Caco-2 (cell line): Measurements from ENCODE around the gene DPH2. TPM values are rescaled to one million over a fixed set of nuclear protein-coding genes. Genes with fewer than 3 reads are reported as not detected.

Source experiments
- BruUV-seq: library from RNA; stranded (reverse); fragments of 400-500 nt; replicated peaks from 2 replicates; lab custom pipeline; 2021; lab: Mats Ljungman, UMichigan
- CTCF ChIA-PET: fragments of 300-600 bp; sonication (Branson Sonifier 250); formaldehyde crosslinking; loops from one replicate; lab custom pipeline; 2022; ENCODE audit warnings: antibody characterized with exemption; lab: Charles Lee
- POLR2A ChIA-PET: fragments of 300-600 bp; sonication (Branson Sonifier 250); formaldehyde crosslinking; loops from one replicate; lab custom pipeline; 2022; ENCODE audit warnings: antibody characterized with exemption; lab: Charles Lee
- DNase-seq, 2 experiments: peaks; one replicate each; pipeline versions ENCODE4 v3.0.0 to v3.0.0-alpha.2; 2020 to 2022
- H3K27me3 ChIP-seq: replicated peaks from 2 replicates; pipeline ENCODE4 v1.6.0; 2011; ENCODE audit warnings: low read length; ENCODE audit not compliant: control insufficient read depth, insufficient read depth
- H3K36me3 ChIP-seq: 2 replicates; pipeline ENCODE4 v1.5.1; 2011; ENCODE audit warnings: low read length; ENCODE audit not compliant: control insufficient read depth, insufficient read depth
- H3K4me1 ChIP-seq: fragments of 250-450 bp; sonication (Bioruptor Pico); 2 replicates; pipeline ENCODE4 v1.5.1; 2020; ENCODE audit warnings: mild to moderate bottlenecking
- H3K4me3 ChIP-seq: 2 replicates; pipeline ENCODE4 v1.5.1; 2011; ENCODE audit warnings: low read depth, mild to moderate bottlenecking, control low read depth, low read length
- H3K9me3 ChIP-seq: fragments of 250-450 bp; sonication (Bioruptor Pico); 2 replicates; pipeline ENCODE4 v1.5.1; 2020; ENCODE audit warnings: mild to moderate bottlenecking, moderate library complexity
- H3K27ac Mint-ChIP-seq: one replicate; pipeline ENCODE4 v1.8.0; 2022; ENCODE audit warnings: mixed read lengths; ENCODE audit not compliant: unreplicated experiment
- H3K27me3 Mint-ChIP-seq: one replicate; pipeline ENCODE4 v1.8.0; 2022; ENCODE audit warnings: mixed read lengths; ENCODE audit not compliant: insufficient read depth, unreplicated experiment
- H3K36me3 Mint-ChIP-seq: one replicate; pipeline ENCODE4 v1.8.0; 2022; ENCODE audit warnings: mild to moderate bottlenecking, mixed read lengths; ENCODE audit not compliant: insufficient read depth, unreplicated experiment
- H3K4me1 Mint-ChIP-seq: one replicate; pipeline ENCODE4 v1.8.0; 2022; ENCODE audit warnings: low read depth, mixed read lengths; ENCODE audit not compliant: unreplicated experiment
- H3K4me3 Mint-ChIP-seq: one replicate; pipeline ENCODE4 v1.8.0; 2022; ENCODE audit warnings: mild to moderate bottlenecking, moderate library complexity, mixed read lengths; ENCODE audit not compliant: unreplicated experiment
- H3K9me3 Mint-ChIP-seq: one replicate; pipeline ENCODE4 v1.8.0; 2022; ENCODE audit warnings: mixed read lengths; ENCODE audit not compliant: unreplicated experiment
- intact Hi-C: fragments of 100-400 bp; cut with micrococcal nuclease; formaldehyde crosslinking; loops from one replicate; pipeline ENCODE4 v1.10.0; 2022; ENCODE audit not compliant: unreplicated experiment
- total RNA-seq: library from RNA; stranded (reverse); gene quantifications from 2 replicates; pipeline ENCODE4 v1.2.3, GENCODE V29; 2022
- TF ChIP-seq, protein P1 (sequence below), 2 experiments: fragments of 200-600 bp in 1 of 2; IDR thresholded peaks; 1 replicate in 1 of 2; 2 replicates in 1 of 2; pipeline versions ENCODE4 v1.5.1 to v1.8.0; 2011 to 2022; ENCODE audit warnings: antibody characterized with exemption in 1 of 2, control low read depth in 1 of 2, inconsistent platforms in 1 of 2, low read depth in 1 of 2, low read length in 1 of 2, mild to moderate bottlenecking in 1 of 2, moderate library complexity in 1 of 2; ENCODE audit not compliant: insufficient read depth in 1 of 2, severe bottlenecking in 1 of 2, unreplicated experiment in 1 of 2

The DPH2 gene
- total RNA-seq, 1 experiment from 2014 or later: 29.0 TPM

DNA sequence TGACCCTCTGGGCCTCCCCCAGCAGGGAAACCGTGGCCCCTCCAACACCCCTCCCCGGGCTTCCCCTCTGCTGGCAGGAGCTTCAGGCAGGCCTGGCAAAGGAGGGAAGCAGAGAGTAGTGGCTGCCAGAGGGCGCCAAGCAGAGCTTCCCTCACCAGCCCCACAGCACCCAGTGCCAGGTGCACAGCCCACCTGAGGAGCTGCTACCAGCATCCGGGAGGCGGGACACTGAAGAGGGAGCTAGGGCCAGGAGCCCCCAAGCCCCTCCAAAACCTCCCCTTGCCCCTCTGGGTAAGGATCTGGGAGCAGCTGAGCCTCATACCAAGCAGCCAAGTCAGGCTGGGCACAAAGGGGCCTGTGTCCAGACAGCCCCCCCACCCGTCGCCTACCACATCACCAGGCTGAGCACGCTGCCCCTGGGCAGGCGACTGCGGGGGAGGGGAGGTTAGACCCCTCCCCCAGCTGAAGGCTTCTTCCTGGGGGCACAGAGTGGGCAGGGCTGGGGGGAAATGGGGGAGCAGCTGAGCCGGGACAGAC is 41.2 kb downstream of the DPH2 start:
- H3K27me3 Mint-ChIP-seq: no peaks in the 10 kb centered on the region

DNA sequence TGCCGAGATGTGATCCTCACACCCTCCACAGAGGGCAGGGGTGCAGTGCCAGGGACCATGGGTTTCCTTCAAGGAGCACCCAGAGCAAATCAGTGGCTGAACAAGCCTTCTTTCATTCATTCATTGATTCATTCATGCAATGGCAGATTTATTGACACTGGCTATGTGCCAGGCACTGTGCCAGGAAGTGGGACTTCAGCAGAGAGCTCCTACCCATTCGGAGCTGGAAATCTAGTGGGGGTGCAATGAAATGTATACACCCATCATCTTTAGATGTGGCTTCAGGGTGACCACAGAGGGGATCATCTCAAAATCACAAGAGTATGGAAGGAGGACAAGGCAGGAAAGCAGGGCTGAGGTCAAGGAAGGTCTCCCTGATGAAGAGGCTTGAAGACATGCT is 42.6 kb downstream of the DPH2 start:
- Mint-ChIP-seq H3K27ac (no peak overlapping the region), H3K9me3 (no peaks in the 10 kb centered on the region), H3K4me3 (no peak overlapping the region), H3K36me3 (peaks cover 17% of the 10 kb centered on the region), H3K27me3 (no peaks in the 10 kb centered on the region), H3K4me1 (no peaks in the 10 kb centered on the region)
- intact Hi-C loops: no loop called here
- no TSS peak for BruUV-seq
- CTCF ChIA-PET: no interaction called here
- H3K36me3 ChIP-seq: no peaks in the 10 kb centered on the region
- H3K4me1 ChIP-seq: no peaks in the 10 kb centered on the region
- POLR2A ChIA-PET: no interaction called here
- H3K9me3 ChIP-seq: no peaks in the 10 kb centered on the region
- no peaks in the 10 kb centered on the region for H3K27me3 ChIP-seq
- no peak for DNase-seq
- no peak overlapping the region for H3K4me3 ChIP-seq
- TF ChIP-seq, protein P1, sequence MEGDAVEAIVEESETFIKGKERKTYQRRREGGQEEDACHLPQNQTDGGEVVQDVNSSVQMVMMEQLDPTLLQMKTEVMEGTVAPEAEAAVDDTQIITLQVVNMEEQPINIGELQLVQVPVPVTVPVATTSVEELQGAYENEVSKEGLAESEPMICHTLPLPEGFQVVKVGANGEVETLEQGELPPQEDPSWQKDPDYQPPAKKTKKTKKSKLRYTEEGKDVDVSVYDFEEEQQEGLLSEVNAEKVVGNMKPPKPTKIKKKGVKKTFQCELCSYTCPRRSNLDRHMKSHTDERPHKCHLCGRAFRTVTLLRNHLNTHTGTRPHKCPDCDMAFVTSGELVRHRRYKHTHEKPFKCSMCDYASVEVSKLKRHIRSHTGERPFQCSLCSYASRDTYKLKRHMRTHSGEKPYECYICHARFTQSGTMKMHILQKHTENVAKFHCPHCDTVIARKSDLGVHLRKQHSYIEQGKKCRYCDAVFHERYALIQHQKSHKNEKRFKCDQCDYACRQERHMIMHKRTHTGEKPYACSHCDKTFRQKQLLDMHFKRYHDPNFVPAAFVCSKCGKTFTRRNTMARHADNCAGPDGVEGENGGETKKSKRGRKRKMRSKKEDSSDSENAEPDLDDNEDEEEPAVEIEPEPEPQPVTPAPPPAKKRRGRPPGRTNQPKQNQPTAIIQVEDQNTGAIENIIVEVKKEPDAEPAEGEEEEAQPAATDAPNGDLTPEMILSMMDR (IDR thresholded peaks at IDR 0.05; ENCODE audit: insufficient read depth in 1 of 2, low read depth in 1 of 2, low read length in 1 of 2, severe bottlenecking in 1 of 2, unreplicated experiment in 1 of 2): no peak

More for the DNA sequence above, 41.2 kb downstream of the DPH2 start:
- Mint-ChIP-seq H3K9me3 (no peaks in the 10 kb centered on the region), H3K27ac (no peak overlapping the region), H3K4me1 (no peaks in the 10 kb centered on the region), H3K36me3 (peaks cover 13% of the 10 kb centered on the region), H3K4me3 (no peak overlapping the region)
- no peak for DNase-seq
- Histone ChIP-seq H3K4me1 (no peaks in the 10 kb centered on the region), H3K4me3 (no peak overlapping the region), H3K9me3 (no peaks in the 10 kb centered on the region), H3K36me3 (no peaks in the 10 kb centered on the region), H3K27me3 (no peaks in the 10 kb centered on the region)
- ChIA-PET CTCF (interaction anchor here (1.2 kb wide), 1 partner anchor 25 kb away, joined by 3 read pairs; no protein-coding TSS in a partner anchor), POLR2A (no interaction called here)
- intact Hi-C loops: no loop called here
- TF ChIP-seq, protein P1 (IDR thresholded peaks at IDR 0.05; ENCODE audit: insufficient read depth in 1 of 2, low read depth in 1 of 2, low read length in 1 of 2, severe bottlenecking in 1 of 2, unreplicated experiment in 1 of 2): no peak
- no TSS peak for BruUV-seq

DNA sequence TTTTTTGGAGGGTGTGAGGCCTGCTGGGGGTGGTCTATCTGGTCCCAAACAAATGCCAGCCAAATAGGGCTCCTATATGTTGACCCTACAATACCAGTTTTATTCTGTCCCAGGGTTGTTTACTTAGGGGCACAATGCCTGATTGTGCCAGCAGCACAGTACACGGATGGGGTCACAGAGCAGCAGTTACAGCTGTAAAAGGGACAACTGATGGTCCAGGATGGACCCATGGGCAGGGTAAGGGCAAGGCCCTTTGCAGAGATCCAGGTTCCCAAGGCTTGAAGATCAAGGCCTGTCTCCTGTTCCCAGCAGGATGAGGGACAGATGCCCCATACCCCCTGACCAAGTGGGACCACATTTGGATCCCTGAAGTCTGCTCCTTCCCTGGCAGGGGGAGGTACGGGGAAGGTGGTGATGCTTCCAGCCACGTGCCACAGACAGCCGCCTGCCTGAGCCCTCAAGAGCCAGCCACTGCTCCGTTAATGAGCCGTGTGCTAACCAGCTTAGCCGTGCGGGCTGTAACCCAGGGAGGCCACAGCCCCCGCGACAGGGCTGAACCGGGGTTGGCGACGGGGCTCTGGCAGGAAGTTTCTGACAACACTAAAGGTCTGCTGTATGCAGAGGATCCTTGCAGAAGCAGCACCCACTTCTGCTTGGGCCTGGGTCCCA is 43.3 kb downstream of the DPH2 start:
- no TSS peak for BruUV-seq
- Mint-ChIP-seq H3K27me3 (no peaks in the 10 kb centered on the region), H3K4me3 (no peak overlapping the region), H3K36me3 (peaks cover 13% of the 10 kb centered on the region), H3K27ac (no peak overlapping the region), H3K9me3 (no peaks in the 10 kb centered on the region), H3K4me1 (no peaks in the 10 kb centered on the region)
- intact Hi-C loops: no loop called here
- H3K4me3 ChIP-seq: no peak overlapping the region
- DNase-seq: no peak
- no peaks in the 10 kb centered on the region for H3K36me3 ChIP-seq
- POLR2A ChIA-PET: no interaction called here
- H3K4me1 ChIP-seq: no peaks in the 10 kb centered on the region
- CTCF ChIA-PET: no interaction called here
- H3K27me3 ChIP-seq: no peaks in the 10 kb centered on the region
- no peaks in the 10 kb centered on the region for H3K9me3 ChIP-seq
- TF ChIP-seq, protein P1 (IDR thresholded peaks at IDR 0.05; ENCODE audit: insufficient read depth in 1 of 2, low read depth in 1 of 2, low read length in 1 of 2, severe bottlenecking in 1 of 2, unreplicated experiment in 1 of 2): no peak
